ENCODE results near the gene CDK19. TPM values are rescaled to one million over a fixed set of nuclear protein-coding genes. Genes with fewer than 3 reads are reported as not detected.
A peak's percentile ranks its signal among the peaks of the same experiment; 100 is the strongest.

Gene CDK19
- total and polyA plus RNA-seq, 4 donors: 19.7 to 39.6 (median 29.8) TPM

DNA sequence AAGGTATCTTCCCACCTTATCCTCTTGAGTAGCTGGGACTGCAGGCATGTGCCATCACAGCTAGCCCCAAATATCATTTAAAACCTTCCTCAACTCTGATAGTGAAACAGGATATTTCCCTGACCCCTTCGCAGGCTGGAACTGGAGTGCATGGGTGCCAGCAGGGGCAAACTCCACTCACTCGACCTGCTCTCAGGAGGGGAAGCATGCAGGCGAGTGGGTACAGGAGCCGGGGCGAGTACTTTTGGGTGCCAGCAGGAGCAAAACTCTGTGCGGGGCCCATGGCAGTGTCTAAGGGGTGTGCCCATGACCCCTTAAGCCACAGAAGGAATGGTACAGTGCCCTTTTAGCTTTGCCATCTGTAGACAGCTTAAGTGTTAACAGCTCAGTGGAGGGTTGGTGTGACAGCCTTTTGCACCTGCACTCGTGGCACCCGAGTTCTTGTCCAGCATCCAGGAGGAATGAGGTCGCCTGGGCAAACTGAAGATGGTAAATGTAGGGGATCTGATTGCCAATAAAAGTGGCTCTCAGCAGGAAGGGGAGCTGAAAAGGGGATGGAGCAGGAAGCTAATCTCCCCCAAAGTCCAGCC is 155.1 kb downstream of the CDK19 start:
- H3K27me3 ChIP-seq (ENCODE audit: control insufficient read depth, insufficient read depth, low read length): no peaks in the 10 kb centered on the region
- no peak for DNase-seq (ENCODE audit: low read depth in 4 of 6, low spot score in 6 of 6)
- H3K9me3 ChIP-seq (ENCODE audit: control insufficient read depth, insufficient read depth, low read length): no peaks in the 10 kb centered on the region
- no peak overlapping the region for H3K4me3 ChIP-seq (ENCODE audit: low read depth, low read length)
- H3K36me3 ChIP-seq (ENCODE audit: control insufficient read depth, insufficient read depth, low read length): peaks cover 4% of the 10 kb centered on the region
- H3K27ac ChIP-seq (ENCODE audit: low read depth, low read length): no peak overlapping the region
- 93% methylated on average over 8 of the region's 9 CpGs for WGBS (ENCODE audit: insufficient coverage)
- H3K4me1 ChIP-seq (ENCODE audit: control insufficient read depth, insufficient read depth, low read length): no peaks in the 10 kb centered on the region

- Histone ChIP-seq H3K27ac (ENCODE audit: low read depth, low read length) (no peak overlapping the region), H3K27me3 (ENCODE audit: control insufficient read depth, insufficient read depth, low read length) (no peaks in the 10 kb centered on the region), H3K9me3 (ENCODE audit: control insufficient read depth, insufficient read depth, low read length) (no peaks in the 10 kb centered on the region), H3K4me3 (ENCODE audit: low read depth, low read length) (no peak overlapping the region), H3K36me3 (ENCODE audit: control insufficient read depth, insufficient read depth, low read length) (peaks cover 4% of the 10 kb centered on the region), H3K4me1 (ENCODE audit: control insufficient read depth, insufficient read depth, low read length) (no peaks in the 10 kb centered on the region)
- 57% methylated on average over 1 of the region's 2 CpGs for WGBS (ENCODE audit: insufficient coverage)
- no peak for DNase-seq (ENCODE audit: low read depth in 4 of 6, low spot score in 6 of 6)
Observed at GRCh38 chr6:110658631-110659211, 156.5 kb downstream of the CDK19 start.

DNA sequence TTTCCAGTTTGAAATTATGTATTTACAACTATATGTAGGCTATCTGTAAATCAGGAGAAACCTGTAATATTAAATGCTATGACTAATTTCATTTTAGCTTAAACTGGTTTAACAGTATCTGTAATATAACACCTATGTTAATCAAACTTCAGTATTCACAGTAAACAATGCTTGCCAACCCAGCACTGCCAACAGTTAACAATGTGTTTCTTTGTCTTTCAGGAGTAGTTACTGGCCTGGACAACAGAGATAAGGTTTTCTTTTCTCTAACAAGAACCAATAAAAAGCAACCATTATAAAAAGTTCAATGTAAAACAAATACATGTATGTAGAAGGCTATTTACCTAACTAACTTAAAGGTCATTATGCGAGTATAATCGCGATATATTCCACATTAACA is 158.8 kb downstream of the CDK19 start:
- Histone ChIP-seq H3K4me1 (ENCODE audit: control insufficient read depth, insufficient read depth, low read length) (no peaks in the 10 kb centered on the region), H3K4me3 (ENCODE audit: low read depth, low read length) (no peak overlapping the region), H3K27ac (ENCODE audit: low read depth, low read length) (no peak overlapping the region), H3K9me3 (ENCODE audit: control insufficient read depth, insufficient read depth, low read length) (no peaks in the 10 kb centered on the region), H3K27me3 (ENCODE audit: control insufficient read depth, insufficient read depth, low read length) (no peaks in the 10 kb centered on the region), H3K36me3 (ENCODE audit: control insufficient read depth, insufficient read depth, low read length) (peaks cover 4% of the 10 kb centered on the region)
- no peak for DNase-seq (ENCODE audit: low read depth in 4 of 6, low spot score in 6 of 6)
- WGBS (ENCODE audit: insufficient coverage): no CpG with 5 or more reads among the region's 3 CpGs

DNA sequence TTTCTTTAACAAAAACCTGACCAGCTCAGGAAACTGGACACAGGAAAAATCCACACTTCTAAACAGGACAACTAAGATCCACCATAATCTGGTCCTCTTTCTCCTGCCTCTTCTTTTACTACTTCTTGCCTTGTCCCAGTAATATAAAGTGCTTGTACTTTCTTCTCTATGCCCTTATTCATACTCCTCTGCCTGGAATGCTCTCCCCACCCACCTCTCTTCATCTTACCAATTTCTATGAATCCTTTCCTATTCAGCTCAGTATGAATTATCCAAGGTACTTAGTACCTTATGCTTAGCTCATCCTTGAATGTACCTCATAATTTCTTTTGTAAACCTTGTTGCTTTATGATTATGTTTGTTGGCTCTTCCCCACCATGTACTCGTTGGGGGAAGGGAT is 159.4 kb downstream of the CDK19 start:
- Histone ChIP-seq H3K4me1 (ENCODE audit: control insufficient read depth, insufficient read depth, low read length) (no peaks in the 10 kb centered on the region), H3K27ac (ENCODE audit: low read depth, low read length) (no peak overlapping the region), H3K27me3 (ENCODE audit: control insufficient read depth, insufficient read depth, low read length) (no peaks in the 10 kb centered on the region), H3K4me3 (ENCODE audit: low read depth, low read length) (no peak overlapping the region), H3K36me3 (ENCODE audit: control insufficient read depth, insufficient read depth, low read length) (peaks cover 4% of the 10 kb centered on the region), H3K9me3 (ENCODE audit: control insufficient read depth, insufficient read depth, low read length) (no peaks in the 10 kb centered on the region)
- DNase-seq (ENCODE audit: low read depth in 4 of 6, low spot score in 6 of 6): no peak
- no CpG with 5 or more reads among the region's 1 CpG for WGBS (ENCODE audit: insufficient coverage)

GRCh38 chr6:110654096-110654820 is 161.0 kb downstream of the CDK19 start:
- H3K9me3 ChIP-seq (ENCODE audit: control insufficient read depth, insufficient read depth, low read length): no peaks in the 10 kb centered on the region
- no peak for DNase-seq (ENCODE audit: low read depth in 4 of 6, low spot score in 6 of 6)
- H3K4me1 ChIP-seq (ENCODE audit: control insufficient read depth, insufficient read depth, low read length): no peaks in the 10 kb centered on the region
- no peaks in the 10 kb centered on the region for H3K36me3 ChIP-seq (ENCODE audit: control insufficient read depth, insufficient read depth, low read length)
- H3K27me3 ChIP-seq (ENCODE audit: control insufficient read depth, insufficient read depth, low read length): no peaks in the 10 kb centered on the region
- no peak overlapping the region for H3K4me3 ChIP-seq (ENCODE audit: low read depth, low read length)
- 100% methylated on average over 2 of the region's 7 CpGs for WGBS (ENCODE audit: insufficient coverage)
- no peak overlapping the region for H3K27ac ChIP-seq (ENCODE audit: low read depth, low read length)

DNA sequence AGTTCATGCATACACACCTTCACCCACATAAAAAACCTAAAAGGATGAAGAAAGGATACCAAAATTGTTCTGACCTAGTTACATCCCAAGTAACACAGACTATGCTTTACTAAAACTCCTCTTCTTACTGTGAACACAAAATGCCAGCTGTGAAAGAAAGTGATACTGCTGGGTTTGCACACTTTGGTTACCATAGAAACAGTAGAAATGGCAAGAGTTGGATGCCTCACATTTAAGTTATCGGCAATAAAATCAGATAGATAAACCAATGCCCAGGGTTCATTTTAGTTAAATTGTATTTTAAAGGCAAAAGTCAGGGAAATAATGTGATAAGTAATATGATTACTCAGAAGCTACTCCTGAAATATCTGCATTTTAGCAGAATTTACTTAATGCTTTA is 161.9 kb downstream of the CDK19 start:
- no CpG with 5 or more reads among the region's 1 CpG for WGBS (ENCODE audit: insufficient coverage)
- Histone ChIP-seq H3K36me3 (ENCODE audit: control insufficient read depth, insufficient read depth, low read length) (no peaks in the 10 kb centered on the region), H3K27me3 (ENCODE audit: control insufficient read depth, insufficient read depth, low read length) (no peaks in the 10 kb centered on the region), H3K27ac (ENCODE audit: low read depth, low read length) (no peak overlapping the region), H3K9me3 (ENCODE audit: control insufficient read depth, insufficient read depth, low read length) (no peaks in the 10 kb centered on the region), H3K4me3 (ENCODE audit: low read depth, low read length) (no peak overlapping the region), H3K4me1 (ENCODE audit: control insufficient read depth, insufficient read depth, low read length) (no peaks in the 10 kb centered on the region)
- DNase-seq (ENCODE audit: low read depth in 4 of 6, low spot score in 6 of 6): peak in 4 of 6 donors; percentile 28 to 91 (median 40)

GRCh38 chr6:110652520-110652919 is 162.7 kb downstream of the CDK19 start:
- Histone ChIP-seq H3K27me3 (ENCODE audit: control insufficient read depth, insufficient read depth, low read length) (no peaks in the 10 kb centered on the region), H3K4me1 (ENCODE audit: control insufficient read depth, insufficient read depth, low read length) (no peaks in the 10 kb centered on the region), H3K36me3 (ENCODE audit: control insufficient read depth, insufficient read depth, low read length) (no peaks in the 10 kb centered on the region), H3K4me3 (ENCODE audit: low read depth, low read length) (no peak overlapping the region), H3K9me3 (ENCODE audit: control insufficient read depth, insufficient read depth, low read length) (no peaks in the 10 kb centered on the region), H3K27ac (ENCODE audit: low read depth, low read length) (no peak overlapping the region)
- no peak for DNase-seq (ENCODE audit: low read depth in 4 of 6, low spot score in 6 of 6)
- WGBS (ENCODE audit: insufficient coverage): 77% methylated on average over 2 of the region's 4 CpGs

- no peak for DNase-seq (ENCODE audit: low read depth in 4 of 6, low spot score in 6 of 6)
- no peaks in the 10 kb centered on the region for H3K4me1 ChIP-seq (ENCODE audit: control insufficient read depth, insufficient read depth, low read length)
- no peak overlapping the region for H3K4me3 ChIP-seq (ENCODE audit: low read depth, low read length)
- H3K27me3 ChIP-seq (ENCODE audit: control insufficient read depth, insufficient read depth, low read length): no peaks in the 10 kb centered on the region
- no peak overlapping the region for H3K27ac ChIP-seq (ENCODE audit: low read depth, low read length)
- H3K36me3 ChIP-seq (ENCODE audit: control insufficient read depth, insufficient read depth, low read length): peaks cover 13% of the 10 kb centered on the region
- no peaks in the 10 kb centered on the region for H3K9me3 ChIP-seq (ENCODE audit: control insufficient read depth, insufficient read depth, low read length)
- WGBS (ENCODE audit: insufficient coverage): 80% methylated on average over 1 of the region's 4 CpGs
Observed at GRCh38 chr6:110650755-110651154, 164.5 kb downstream of the CDK19 start.

DNA sequence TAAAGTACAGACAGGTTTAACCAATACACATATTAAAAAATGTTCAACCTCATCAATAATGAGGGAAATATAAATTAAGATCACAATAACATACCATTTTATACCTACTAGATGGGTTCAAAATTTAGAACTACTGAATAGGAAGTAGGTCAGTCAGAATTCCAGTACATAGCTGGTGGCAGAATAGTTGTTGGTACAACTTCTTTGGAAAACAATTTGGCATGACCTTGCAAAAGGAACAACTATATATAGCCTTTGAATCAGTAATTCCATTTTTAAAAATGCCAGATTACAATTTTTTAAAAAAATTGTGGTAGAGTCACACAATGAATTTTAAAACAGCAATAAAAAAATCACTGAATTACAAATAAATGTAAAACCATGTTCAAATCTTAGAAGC is 165.6 kb downstream of the CDK19 start:
- H3K27me3 ChIP-seq (ENCODE audit: control insufficient read depth, insufficient read depth, low read length): no peaks in the 10 kb centered on the region
- no peaks in the 10 kb centered on the region for H3K4me1 ChIP-seq (ENCODE audit: control insufficient read depth, insufficient read depth, low read length)
- H3K27ac ChIP-seq (ENCODE audit: low read depth, low read length): no peak overlapping the region
- no peak for DNase-seq (ENCODE audit: low read depth in 4 of 6, low spot score in 6 of 6)
- H3K4me3 ChIP-seq (ENCODE audit: low read depth, low read length): no peak overlapping the region
- no peaks in the 10 kb centered on the region for H3K9me3 ChIP-seq (ENCODE audit: control insufficient read depth, insufficient read depth, low read length)
- peaks cover 18% of the 10 kb centered on the region for H3K36me3 ChIP-seq (ENCODE audit: control insufficient read depth, insufficient read depth, low read length)

Data from spinal cord (tissue), 10 donors.